Measurements from ENCODE around the gene GSKIP. TPM values are rescaled to one million over a fixed set of nuclear protein-coding genes. Genes with fewer than 3 reads are reported as not detected.

The GSKIP gene
- total and polyA plus RNA-seq, 2 experiments from 2014 or later: 17.4 to 50.9 TPM

DNA sequence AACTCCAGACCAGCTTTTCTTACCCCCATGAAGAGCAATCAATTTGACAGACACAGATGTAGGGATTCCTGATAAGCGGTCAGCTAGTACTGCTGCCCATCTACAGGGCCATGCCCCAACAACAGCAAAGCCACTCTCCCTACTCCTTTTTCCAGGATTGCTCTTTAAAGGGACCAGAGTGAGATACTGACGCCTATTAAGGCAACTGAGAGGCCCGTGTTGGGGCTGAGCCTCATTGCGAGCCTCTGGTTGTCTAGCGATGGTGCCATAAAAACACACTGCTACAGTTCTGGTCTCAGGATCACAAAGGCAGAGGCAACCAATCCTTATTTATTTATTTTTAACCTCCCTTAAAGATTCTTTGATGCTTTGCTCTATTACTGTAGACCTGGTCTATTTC lies 59.7 kb downstream of the GSKIP start (continued):
- TF ChIP-seq, protein P1, sequence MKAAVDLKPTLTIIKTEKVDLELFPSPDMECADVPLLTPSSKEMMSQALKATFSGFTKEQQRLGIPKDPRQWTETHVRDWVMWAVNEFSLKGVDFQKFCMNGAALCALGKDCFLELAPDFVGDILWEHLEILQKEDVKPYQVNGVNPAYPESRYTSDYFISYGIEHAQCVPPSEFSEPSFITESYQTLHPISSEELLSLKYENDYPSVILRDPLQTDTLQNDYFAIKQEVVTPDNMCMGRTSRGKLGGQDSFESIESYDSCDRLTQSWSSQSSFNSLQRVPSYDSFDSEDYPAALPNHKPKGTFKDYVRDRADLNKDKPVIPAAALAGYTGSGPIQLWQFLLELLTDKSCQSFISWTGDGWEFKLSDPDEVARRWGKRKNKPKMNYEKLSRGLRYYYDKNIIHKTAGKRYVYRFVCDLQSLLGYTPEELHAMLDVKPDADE (IDR thresholded peaks at IDR 0.05): no peak
- TF ChIP-seq, protein P2, sequence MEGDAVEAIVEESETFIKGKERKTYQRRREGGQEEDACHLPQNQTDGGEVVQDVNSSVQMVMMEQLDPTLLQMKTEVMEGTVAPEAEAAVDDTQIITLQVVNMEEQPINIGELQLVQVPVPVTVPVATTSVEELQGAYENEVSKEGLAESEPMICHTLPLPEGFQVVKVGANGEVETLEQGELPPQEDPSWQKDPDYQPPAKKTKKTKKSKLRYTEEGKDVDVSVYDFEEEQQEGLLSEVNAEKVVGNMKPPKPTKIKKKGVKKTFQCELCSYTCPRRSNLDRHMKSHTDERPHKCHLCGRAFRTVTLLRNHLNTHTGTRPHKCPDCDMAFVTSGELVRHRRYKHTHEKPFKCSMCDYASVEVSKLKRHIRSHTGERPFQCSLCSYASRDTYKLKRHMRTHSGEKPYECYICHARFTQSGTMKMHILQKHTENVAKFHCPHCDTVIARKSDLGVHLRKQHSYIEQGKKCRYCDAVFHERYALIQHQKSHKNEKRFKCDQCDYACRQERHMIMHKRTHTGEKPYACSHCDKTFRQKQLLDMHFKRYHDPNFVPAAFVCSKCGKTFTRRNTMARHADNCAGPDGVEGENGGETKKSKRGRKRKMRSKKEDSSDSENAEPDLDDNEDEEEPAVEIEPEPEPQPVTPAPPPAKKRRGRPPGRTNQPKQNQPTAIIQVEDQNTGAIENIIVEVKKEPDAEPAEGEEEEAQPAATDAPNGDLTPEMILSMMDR (conservative IDR thresholded peaks at IDR 0.05; ENCODE audit: low read depth in 2 of 2): no peak
- no peak for TF ChIP-seq JUNB (IDR thresholded peaks at IDR 0.05; ENCODE audit: unreplicated experiment)
- TF ChIP-seq, protein P3, sequence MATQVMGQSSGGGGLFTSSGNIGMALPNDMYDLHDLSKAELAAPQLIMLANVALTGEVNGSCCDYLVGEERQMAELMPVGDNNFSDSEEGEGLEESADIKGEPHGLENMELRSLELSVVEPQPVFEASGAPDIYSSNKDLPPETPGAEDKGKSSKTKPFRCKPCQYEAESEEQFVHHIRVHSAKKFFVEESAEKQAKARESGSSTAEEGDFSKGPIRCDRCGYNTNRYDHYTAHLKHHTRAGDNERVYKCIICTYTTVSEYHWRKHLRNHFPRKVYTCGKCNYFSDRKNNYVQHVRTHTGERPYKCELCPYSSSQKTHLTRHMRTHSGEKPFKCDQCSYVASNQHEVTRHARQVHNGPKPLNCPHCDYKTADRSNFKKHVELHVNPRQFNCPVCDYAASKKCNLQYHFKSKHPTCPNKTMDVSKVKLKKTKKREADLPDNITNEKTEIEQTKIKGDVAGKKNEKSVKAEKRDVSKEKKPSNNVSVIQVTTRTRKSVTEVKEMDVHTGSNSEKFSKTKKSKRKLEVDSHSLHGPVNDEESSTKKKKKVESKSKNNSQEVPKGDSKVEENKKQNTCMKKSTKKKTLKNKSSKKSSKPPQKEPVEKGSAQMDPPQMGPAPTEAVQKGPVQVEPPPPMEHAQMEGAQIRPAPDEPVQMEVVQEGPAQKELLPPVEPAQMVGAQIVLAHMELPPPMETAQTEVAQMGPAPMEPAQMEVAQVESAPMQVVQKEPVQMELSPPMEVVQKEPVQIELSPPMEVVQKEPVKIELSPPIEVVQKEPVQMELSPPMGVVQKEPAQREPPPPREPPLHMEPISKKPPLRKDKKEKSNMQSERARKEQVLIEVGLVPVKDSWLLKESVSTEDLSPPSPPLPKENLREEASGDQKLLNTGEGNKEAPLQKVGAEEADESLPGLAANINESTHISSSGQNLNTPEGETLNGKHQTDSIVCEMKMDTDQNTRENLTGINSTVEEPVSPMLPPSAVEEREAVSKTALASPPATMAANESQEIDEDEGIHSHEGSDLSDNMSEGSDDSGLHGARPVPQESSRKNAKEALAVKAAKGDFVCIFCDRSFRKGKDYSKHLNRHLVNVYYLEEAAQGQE (IDR thresholded peaks at IDR 0.05; ENCODE audit: unreplicated experiment): no peak
- TF ChIP-seq CREB1 (CRISPR knock-in tag; IDR thresholded peaks at IDR 0.05; ENCODE audit: low read depth): no peak
- TF ChIP-seq ZNF331 (CRISPR knock-in tag; IDR thresholded peaks at IDR 0.05; ENCODE audit: low read depth): no peak
- no peak for TF ChIP-seq EZH2 (IDR thresholded peaks at IDR 0.05; ENCODE audit: low read depth, unreplicated experiment)
- no peak for TF ChIP-seq STAT1 (IDR thresholded peaks at IDR 0.05; ENCODE audit: unreplicated experiment)
- no peak for TF ChIP-seq ZNF114 (CRISPR knock-in tag; IDR thresholded peaks at IDR 0.05)
- TF ChIP-seq POLR2AphosphoS5 (IDR thresholded peaks at IDR 0.05; ENCODE audit: low read depth): no peak
- TF ChIP-seq EZH2phosphoT487 (IDR thresholded peaks at IDR 0.05; ENCODE audit: unreplicated experiment): no peak

DNA sequence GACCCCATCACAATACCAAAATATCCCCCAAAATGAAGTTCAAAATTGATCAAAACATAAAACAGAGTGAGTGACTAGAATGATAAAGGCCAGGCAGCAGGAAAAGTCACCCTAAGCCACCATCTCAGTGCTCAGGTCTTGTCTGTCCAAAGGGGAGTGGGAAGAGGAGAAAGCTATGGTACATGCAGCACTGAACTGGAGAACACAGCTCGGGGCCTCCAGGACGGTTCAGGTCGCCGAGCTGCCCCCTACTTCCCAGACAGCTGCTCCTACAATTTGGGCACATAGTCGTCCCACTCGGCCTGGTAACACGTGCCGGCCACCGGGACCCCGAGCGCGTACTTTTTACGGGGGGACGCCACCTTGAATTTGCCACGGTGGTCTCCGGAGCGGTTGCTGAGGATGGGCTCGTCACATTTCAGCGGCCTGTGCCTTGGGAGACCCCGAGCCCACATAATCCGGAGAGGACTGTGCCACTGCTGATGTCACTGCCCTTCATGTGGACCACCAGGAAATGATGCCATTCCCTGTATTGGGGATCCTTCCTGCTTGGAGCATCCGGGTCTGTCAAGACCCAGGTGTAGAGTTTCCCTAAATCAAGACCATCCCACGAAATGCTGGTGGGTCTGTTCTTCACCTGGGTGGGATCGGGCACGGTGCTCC lies 60.3 kb downstream of the GSKIP start:
- peaks cover 1% of the 10 kb centered on the region for H3K27me3 Mint-ChIP-seq (ENCODE audit: insufficient read depth, low read depth, poor library complexity)
- H4K20me1 ChIP-seq (replicated peaks; ENCODE audit: insufficient read depth): no peaks in the 10 kb centered on the region
- no peak overlapping the region for H3K4me3 Mint-ChIP-seq
- ATAC-seq: peak; percentile 53
- DNase-seq (ENCODE audit: low spot score): no peak
- H3K4me1 Mint-ChIP-seq: peaks cover 5% of the 10 kb centered on the region
- no peak overlapping the region for H3K27ac Mint-ChIP-seq
- peak overlapping the region; percentile 25 for H3K4me2 ChIP-seq
- no peaks in the 10 kb centered on the region for H3K4me1 ChIP-seq (ENCODE audit: insufficient read depth)
- no peaks in the 10 kb centered on the region for H3K9me2 ChIP-seq (ENCODE audit: insufficient read depth)
- TF ChIP-seq POLR2AphosphoS5 (IDR thresholded peaks at IDR 0.05; ENCODE audit: low read depth): no peak
- TF ChIP-seq CREB1 (CRISPR knock-in tag; IDR thresholded peaks at IDR 0.05; ENCODE audit: low read depth): no peak
- no peaks in the 10 kb centered on the region for H3K27me3 ChIP-seq (ENCODE audit: insufficient read depth)
- H3K4me3 ChIP-seq: peak overlapping the region; percentile 31; the same call in 1 of the 2 replicates
- no peaks in the 10 kb centered on the region for H3K9me3 Mint-ChIP-seq
- H2AFZ ChIP-seq: no peak overlapping the region
- no peaks in the 10 kb centered on the region for H3K36me3 Mint-ChIP-seq (ENCODE audit: low read depth)
- H3K36me3 ChIP-seq (ENCODE audit: insufficient read depth): no peaks in the 10 kb centered on the region
- H3F3A ChIP-seq (replicated peaks; ENCODE audit: low read depth): no peaks in the 10 kb centered on the region
- no peaks in the 10 kb centered on the region for H3K79me2 ChIP-seq (replicated peaks; ENCODE audit: insufficient read depth)
- H3K27ac ChIP-seq (ENCODE audit: low read depth): no peak overlapping the region
